T-helper 2 cell (primary cell): ENCODE measurements around the gene APOM.

Source experiments
- DNase-seq, 5 experiments: peaks; one replicate each; pipeline versions ENCODE4 v3.0.0 to v3.0.0-alpha.2; 2012 to 2022
- total RNA-seq, 2 donors: gene quantifications; one replicate each; lab custom pipeline; 2026; lab: John Stamatoyannopoulos, UW

Gene APOM
- total RNA-seq: 2.2 to 2.8 reads per million in 2 donors

- DNase-seq: no peak
Observed at GRCh38 chr6:31655349-31656237, at the start of gene APOM. APOM (plus strand) TSS chr6:31655894; CDS start chr6:31655967, 73 bp downstream.

- DNase-seq: peak in 1 of 5 experiments; percentile 49
Observed at GRCh38 chr6:31607317-31607716, 48.4 kb upstream of the APOM start.

- no peak for DNase-seq
Observed at GRCh38 chr6:31609519-31610406, 45.9 kb upstream of the APOM start.

GRCh38 chr6:31610968-31611367 lies 44.7 kb upstream of the APOM start:
- DNase-seq: no peak

GRCh38 chr6:31614075-31614619 lies 41.5 kb upstream of the APOM start:
- no peak for DNase-seq

GRCh38 chr6:31614684-31615578 lies 40.8 kb upstream of the APOM start, which contains the start of gene AIF1:
AIF1 (plus strand) TSS chr6:31615234; CDS start chr6:31615330, 96 bp downstream.
- no peak for DNase-seq

GRCh38 chr6:31615748-31616147 lies 39.9 kb upstream of the APOM start:
- peak in 1 of 5 experiments; percentile 37 for DNase-seq

GRCh38 chr6:31617010-31617409 lies 38.7 kb upstream of the APOM start:
- no peak for DNase-seq

- peak; percentile 86 to 100 (median 95) for DNase-seq
Observed at GRCh38 chr6:31619805-31620585, 35.7 kb upstream of the APOM start.

GRCh38 chr6:31620586-31621319 lies 34.9 kb upstream of the APOM start, which contains the start of gene PRRC2A:
PRRC2A (plus strand) TSS chr6:31620715; CDS start chr6:31622790, 2,075 bp downstream.
- peak in 2 of 5 experiments; percentile 89 to 93 for DNase-seq

- DNase-seq: no peak
Observed at GRCh38 chr6:31621320-31621939, 34.3 kb upstream of the APOM start.

- no peak for DNase-seq
Observed at GRCh38 chr6:31621991-31622390, 33.7 kb upstream of the APOM start.

GRCh38 chr6:31622684-31623091 lies 33.0 kb upstream of the APOM start:
- no peak for DNase-seq

GRCh38 chr6:31624070-31624469 lies 31.6 kb upstream of the APOM start:
- no peak for DNase-seq

- DNase-seq: no peak
Observed at GRCh38 chr6:31626952-31627351, 28.7 kb upstream of the APOM start.

GRCh38 chr6:31627690-31628287 lies 27.9 kb upstream of the APOM start:
- no peak for DNase-seq

- no peak for DNase-seq
Observed at GRCh38 chr6:31629014-31629413, 26.7 kb upstream of the APOM start.

- no peak for DNase-seq
Observed at GRCh38 chr6:31630177-31630934, 25.3 kb upstream of the APOM start.
